ENCODE data around the gene SSH2. TPM values are rescaled to one million over a fixed set of nuclear protein-coding genes. Genes with fewer than 3 reads are reported as not detected.

SSH2 gene
- total and polyA plus RNA-seq, 2 experiments from 2014 or later: 9.9 to 12.7 TPM

- Histone ChIP-seq H3K9me3 (ENCODE audit: low read depth) (no peaks in the 10 kb centered on the region), H2AFZ (no peak overlapping the region), H3K4me3 (no peak overlapping the region), H3K4me1 (ENCODE audit: insufficient read depth) (no peaks in the 10 kb centered on the region), H3K27me3 (no peaks in the 10 kb centered on the region), H3K27ac (no peak overlapping the region), H3K36me3 (replicated peaks; ENCODE audit: insufficient read depth, low read depth) (no peaks in the 10 kb centered on the region), H3K4me2 (no peak overlapping the region), H4K20me1 (ENCODE audit: insufficient read depth, poor library complexity, severe bottlenecking) (no peaks in the 10 kb centered on the region), H3K79me2 (no peaks in the 10 kb centered on the region), H3K9me2 (replicated peaks; ENCODE audit: insufficient read depth) (no peaks in the 10 kb centered on the region)
- TF ChIP-seq CTCF (IDR thresholded peaks at IDR 0.05; ENCODE audit: poor library complexity): no peak
- DNase-seq (ENCODE audit: low spot score): no peak
- WGBS (ENCODE audit: low lambda C conversion rate, missing lambda C conversion rate): 71% methylated on average over 3 of the region's 3 CpGs
These were observed 81.3 kb downstream of the SSH2 start for GRCh38 chr17:29848737-29849136.

- 86% methylated on average over 3 of the region's 3 CpGs for WGBS (ENCODE audit: low lambda C conversion rate, missing lambda C conversion rate)
- no peak overlapping the region for H3K27ac ChIP-seq
- H3K79me2 ChIP-seq: peaks cover 2% of the 10 kb centered on the region
- H4K20me1 ChIP-seq (ENCODE audit: insufficient read depth, poor library complexity, severe bottlenecking): no peaks in the 10 kb centered on the region
- no peaks in the 10 kb centered on the region for H3K9me2 ChIP-seq (replicated peaks; ENCODE audit: insufficient read depth)
- H3K4me2 ChIP-seq: no peak overlapping the region
- no peak overlapping the region for H2AFZ ChIP-seq
- no peak overlapping the region for H3K4me3 ChIP-seq
- no peaks in the 10 kb centered on the region for H3K4me1 ChIP-seq (ENCODE audit: insufficient read depth)
- H3K9me3 ChIP-seq (ENCODE audit: low read depth): no peaks in the 10 kb centered on the region
- no peak for TF ChIP-seq EZH2 (IDR thresholded peaks at IDR 0.05; ENCODE audit: borderline replicate concordance)
- no peak for TF ChIP-seq EZH2phosphoT487 (IDR thresholded peaks at IDR 0.05; ENCODE audit: low read depth, severe bottlenecking, unreplicated experiment)
- no peak for TF ChIP-seq CTCF (IDR thresholded peaks at IDR 0.05; ENCODE audit: poor library complexity)
- no peak for DNase-seq (ENCODE audit: low spot score)
- H3K27me3 ChIP-seq: no peaks in the 10 kb centered on the region
- no peaks in the 10 kb centered on the region for H3K36me3 ChIP-seq (replicated peaks; ENCODE audit: insufficient read depth, low read depth)
These were observed 82.3 kb downstream of the SSH2 start for GRCh38 chr17:29847527-29848400.

GRCh38 chr17:29847118-29847517, 82.9 kb downstream of the SSH2 start:
- Histone ChIP-seq H4K20me1 (ENCODE audit: insufficient read depth, poor library complexity, severe bottlenecking) (no peaks in the 10 kb centered on the region), H3K9me2 (replicated peaks; ENCODE audit: insufficient read depth) (no peaks in the 10 kb centered on the region), H3K27me3 (no peaks in the 10 kb centered on the region), H3K4me1 (ENCODE audit: insufficient read depth) (no peaks in the 10 kb centered on the region), H2AFZ (no peak overlapping the region), H3K36me3 (replicated peaks; ENCODE audit: insufficient read depth, low read depth) (no peaks in the 10 kb centered on the region), H3K4me3 (no peak overlapping the region), H3K27ac (no peak overlapping the region), H3K9me3 (ENCODE audit: low read depth) (no peaks in the 10 kb centered on the region), H3K4me2 (no peak overlapping the region), H3K79me2 (peaks cover 3% of the 10 kb centered on the region)
- 86% methylated on average over 3 of the region's 3 CpGs for WGBS (ENCODE audit: low lambda C conversion rate, missing lambda C conversion rate)
- TF ChIP-seq CTCF (IDR thresholded peaks at IDR 0.05; ENCODE audit: poor library complexity) (no peak), EZH2phosphoT487 (IDR thresholded peaks at IDR 0.05; ENCODE audit: low read depth, severe bottlenecking, unreplicated experiment) (no peak), EZH2 (IDR thresholded peaks at IDR 0.05; ENCODE audit: borderline replicate concordance) (no peak)
- DNase-seq (ENCODE audit: low spot score): no peak
